H1 (cell line): ENCODE measurements around the gene SCG3. TPM values are rescaled to one million over a fixed set of nuclear protein-coding genes. Genes with fewer than 3 reads are reported as not detected.

Experiments
- EZH2 ChIP-seq: fragments of 200-600 bp; sonication (generic); IDR thresholded peaks from 2 replicates; pipeline ENCODE4 v1.7.1; 2012; ENCODE audit warnings: low read depth, mild to moderate bottlenecking, moderate library complexity, low read length, inconsistent platforms; ENCODE audit not compliant: severe bottlenecking
- KDM5A ChIP-seq: fragments of 200-600 bp; IDR thresholded peaks from 2 replicates; pipeline ENCODE4 v1.7.1; 2012; ENCODE audit warnings: mild to moderate bottlenecking, low read length, inconsistent platforms, mixed read lengths
- NRF1 ChIP-seq: IDR thresholded peaks from 2 replicates; pipeline ENCODE4 v1.6.1; 2011; ENCODE audit warnings: mild to moderate bottlenecking, low read depth, low read length, improper control_type of control experiment
- RFX5 ChIP-seq: IDR thresholded peaks from 2 replicates; pipeline ENCODE4 v1.6.1; 2011; ENCODE audit warnings: low read depth, low read length, improper control_type of control experiment, borderline replicate concordance
- SIN3A ChIP-seq, 2 experiments: IDR thresholded peaks in 1 of 2; conservative IDR thresholded peaks in 1 of 2; 2 replicates each; pipeline ENCODE4 v1.6.1; 2011 to 2012; ENCODE audit warnings: low read length in 2 of 2, improper control_type of control experiment in 1 of 2, low read depth in 1 of 2, mild to moderate bottlenecking in 1 of 2
- SP2 ChIP-seq: IDR thresholded peaks from 2 replicates; pipeline ENCODE4 v1.6.1; 2012; ENCODE audit warnings: mild to moderate bottlenecking, low read length, inconsistent platforms
- TAF1 ChIP-seq: IDR thresholded peaks from 2 replicates; pipeline ENCODE4 v1.6.1; 2011; ENCODE audit warnings: mild to moderate bottlenecking, low read depth, low read length
- TBP ChIP-seq: IDR thresholded peaks from 2 replicates; pipeline ENCODE4 v1.6.1; 2011; ENCODE audit warnings: low read depth, low read length, improper control_type of control experiment
- polyA plus RNA-seq, 7 experiments: library from polyadenylated mRNA; depleted of rRNA in 3 of 7; stranded (reverse) in 5 of 7; unstranded in 2 of 7; fragments of >200 nt in 5 of 7; fragments of 200-250 nt in 2 of 7; gene quantifications; 1 replicate in 5 of 7; 2 replicates in 1 of 7; 4 replicates in 1 of 7; pipeline versions ENCODE4 v1.2.1 to v1.2.3, GENCODE V29; 2011 to 2013; ENCODE audit warnings: missing spikeins in 2 of 7, mixed read lengths in 2 of 7
- total RNA-seq: library from RNA; stranded (reverse); fragmentation: NEBNext Ultra II Directional; extraction: Animal tissue kit (Norgen Biotek cat#: 25700); gene quantifications from 2 replicates; pipeline ENCODE4 v1.2.1, GENCODE V29; 2021
- TF ChIP-seq, protein P1 (sequence below): fragments of 300-600 bp; sonication (generic); IDR thresholded peaks from 2 replicates; pipeline ENCODE4 v1.7.1; 2012; ENCODE audit warnings: low read length, moderate library complexity, mild to moderate bottlenecking, inconsistent platforms; ENCODE audit not compliant: insufficient replicate concordance
- TF ChIP-seq, protein P2 (sequence below): IDR thresholded peaks from 2 replicates; pipeline ENCODE4 v1.6.1; 2012; ENCODE audit warnings: low read length, inconsistent platforms

SCG3 gene
- total and polyA plus RNA-seq, 2 of the 8 experiments (the other 6 are each of a cell fraction or from before 2014, with no cell fraction given): 5.2 to 45.9 TPM

DNA sequence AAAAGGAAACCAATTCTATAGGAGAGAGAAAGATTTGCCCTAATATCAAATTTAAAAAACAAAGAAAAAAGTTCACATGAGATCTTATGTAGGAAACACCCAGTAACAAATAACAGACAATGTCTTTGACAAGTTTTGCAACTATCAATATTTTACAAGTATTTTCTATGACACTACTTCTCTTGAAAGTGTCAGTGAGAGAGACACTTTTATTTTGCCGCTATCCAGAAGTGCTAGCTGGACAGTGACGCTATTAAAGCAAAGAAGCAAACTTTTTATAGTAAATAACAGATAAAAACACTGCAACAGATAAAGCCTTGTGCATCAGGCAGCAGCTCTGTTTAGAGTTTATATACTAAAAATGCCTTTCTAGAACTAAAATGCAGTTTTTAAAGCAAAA lies 42.9 kb downstream of the SCG3 start (continued):
- TF ChIP-seq, protein P1, sequence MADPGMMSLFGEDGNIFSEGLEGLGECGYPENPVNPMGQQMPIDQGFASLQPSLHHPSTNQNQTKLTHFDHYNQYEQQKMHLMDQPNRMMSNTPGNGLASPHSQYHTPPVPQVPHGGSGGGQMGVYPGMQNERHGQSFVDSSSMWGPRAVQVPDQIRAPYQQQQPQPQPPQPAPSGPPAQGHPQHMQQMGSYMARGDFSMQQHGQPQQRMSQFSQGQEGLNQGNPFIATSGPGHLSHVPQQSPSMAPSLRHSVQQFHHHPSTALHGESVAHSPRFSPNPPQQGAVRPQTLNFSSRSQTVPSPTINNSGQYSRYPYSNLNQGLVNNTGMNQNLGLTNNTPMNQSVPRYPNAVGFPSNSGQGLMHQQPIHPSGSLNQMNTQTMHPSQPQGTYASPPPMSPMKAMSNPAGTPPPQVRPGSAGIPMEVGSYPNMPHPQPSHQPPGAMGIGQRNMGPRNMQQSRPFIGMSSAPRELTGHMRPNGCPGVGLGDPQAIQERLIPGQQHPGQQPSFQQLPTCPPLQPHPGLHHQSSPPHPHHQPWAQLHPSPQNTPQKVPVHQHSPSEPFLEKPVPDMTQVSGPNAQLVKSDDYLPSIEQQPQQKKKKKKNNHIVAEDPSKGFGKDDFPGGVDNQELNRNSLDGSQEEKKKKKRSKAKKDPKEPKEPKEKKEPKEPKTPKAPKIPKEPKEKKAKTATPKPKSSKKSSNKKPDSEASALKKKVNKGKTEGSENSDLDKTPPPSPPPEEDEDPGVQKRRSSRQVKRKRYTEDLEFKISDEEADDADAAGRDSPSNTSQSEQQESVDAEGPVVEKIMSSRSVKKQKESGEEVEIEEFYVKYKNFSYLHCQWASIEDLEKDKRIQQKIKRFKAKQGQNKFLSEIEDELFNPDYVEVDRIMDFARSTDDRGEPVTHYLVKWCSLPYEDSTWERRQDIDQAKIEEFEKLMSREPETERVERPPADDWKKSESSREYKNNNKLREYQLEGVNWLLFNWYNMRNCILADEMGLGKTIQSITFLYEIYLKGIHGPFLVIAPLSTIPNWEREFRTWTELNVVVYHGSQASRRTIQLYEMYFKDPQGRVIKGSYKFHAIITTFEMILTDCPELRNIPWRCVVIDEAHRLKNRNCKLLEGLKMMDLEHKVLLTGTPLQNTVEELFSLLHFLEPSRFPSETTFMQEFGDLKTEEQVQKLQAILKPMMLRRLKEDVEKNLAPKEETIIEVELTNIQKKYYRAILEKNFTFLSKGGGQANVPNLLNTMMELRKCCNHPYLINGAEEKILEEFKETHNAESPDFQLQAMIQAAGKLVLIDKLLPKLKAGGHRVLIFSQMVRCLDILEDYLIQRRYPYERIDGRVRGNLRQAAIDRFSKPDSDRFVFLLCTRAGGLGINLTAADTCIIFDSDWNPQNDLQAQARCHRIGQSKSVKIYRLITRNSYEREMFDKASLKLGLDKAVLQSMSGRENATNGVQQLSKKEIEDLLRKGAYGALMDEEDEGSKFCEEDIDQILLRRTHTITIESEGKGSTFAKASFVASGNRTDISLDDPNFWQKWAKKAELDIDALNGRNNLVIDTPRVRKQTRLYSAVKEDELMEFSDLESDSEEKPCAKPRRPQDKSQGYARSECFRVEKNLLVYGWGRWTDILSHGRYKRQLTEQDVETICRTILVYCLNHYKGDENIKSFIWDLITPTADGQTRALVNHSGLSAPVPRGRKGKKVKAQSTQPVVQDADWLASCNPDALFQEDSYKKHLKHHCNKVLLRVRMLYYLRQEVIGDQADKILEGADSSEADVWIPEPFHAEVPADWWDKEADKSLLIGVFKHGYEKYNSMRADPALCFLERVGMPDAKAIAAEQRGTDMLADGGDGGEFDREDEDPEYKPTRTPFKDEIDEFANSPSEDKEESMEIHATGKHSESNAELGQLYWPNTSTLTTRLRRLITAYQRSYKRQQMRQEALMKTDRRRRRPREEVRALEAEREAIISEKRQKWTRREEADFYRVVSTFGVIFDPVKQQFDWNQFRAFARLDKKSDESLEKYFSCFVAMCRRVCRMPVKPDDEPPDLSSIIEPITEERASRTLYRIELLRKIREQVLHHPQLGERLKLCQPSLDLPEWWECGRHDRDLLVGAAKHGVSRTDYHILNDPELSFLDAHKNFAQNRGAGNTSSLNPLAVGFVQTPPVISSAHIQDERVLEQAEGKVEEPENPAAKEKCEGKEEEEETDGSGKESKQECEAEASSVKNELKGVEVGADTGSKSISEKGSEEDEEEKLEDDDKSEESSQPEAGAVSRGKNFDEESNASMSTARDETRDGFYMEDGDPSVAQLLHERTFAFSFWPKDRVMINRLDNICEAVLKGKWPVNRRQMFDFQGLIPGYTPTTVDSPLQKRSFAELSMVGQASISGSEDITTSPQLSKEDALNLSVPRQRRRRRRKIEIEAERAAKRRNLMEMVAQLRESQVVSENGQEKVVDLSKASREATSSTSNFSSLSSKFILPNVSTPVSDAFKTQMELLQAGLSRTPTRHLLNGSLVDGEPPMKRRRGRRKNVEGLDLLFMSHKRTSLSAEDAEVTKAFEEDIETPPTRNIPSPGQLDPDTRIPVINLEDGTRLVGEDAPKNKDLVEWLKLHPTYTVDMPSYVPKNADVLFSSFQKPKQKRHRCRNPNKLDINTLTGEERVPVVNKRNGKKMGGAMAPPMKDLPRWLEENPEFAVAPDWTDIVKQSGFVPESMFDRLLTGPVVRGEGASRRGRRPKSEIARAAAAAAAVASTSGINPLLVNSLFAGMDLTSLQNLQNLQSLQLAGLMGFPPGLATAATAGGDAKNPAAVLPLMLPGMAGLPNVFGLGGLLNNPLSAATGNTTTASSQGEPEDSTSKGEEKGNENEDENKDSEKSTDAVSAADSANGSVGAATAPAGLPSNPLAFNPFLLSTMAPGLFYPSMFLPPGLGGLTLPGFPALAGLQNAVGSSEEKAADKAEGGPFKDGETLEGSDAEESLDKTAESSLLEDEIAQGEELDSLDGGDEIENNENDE: no peak
- no peak for TF ChIP-seq TAF1
- TF ChIP-seq, protein P2, sequence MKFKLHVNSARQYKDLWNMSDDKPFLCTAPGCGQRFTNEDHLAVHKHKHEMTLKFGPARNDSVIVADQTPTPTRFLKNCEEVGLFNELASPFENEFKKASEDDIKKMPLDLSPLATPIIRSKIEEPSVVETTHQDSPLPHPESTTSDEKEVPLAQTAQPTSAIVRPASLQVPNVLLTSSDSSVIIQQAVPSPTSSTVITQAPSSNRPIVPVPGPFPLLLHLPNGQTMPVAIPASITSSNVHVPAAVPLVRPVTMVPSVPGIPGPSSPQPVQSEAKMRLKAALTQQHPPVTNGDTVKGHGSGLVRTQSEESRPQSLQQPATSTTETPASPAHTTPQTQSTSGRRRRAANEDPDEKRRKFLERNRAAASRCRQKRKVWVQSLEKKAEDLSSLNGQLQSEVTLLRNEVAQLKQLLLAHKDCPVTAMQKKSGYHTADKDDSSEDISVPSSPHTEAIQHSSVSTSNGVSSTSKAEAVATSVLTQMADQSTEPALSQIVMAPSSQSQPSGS: no peak
- TF ChIP-seq KDM5A: no peak
- no peak for TF ChIP-seq TBP
- no peak for TF ChIP-seq RFX5
- no peak for TF ChIP-seq NRF1
- TF ChIP-seq EZH2: no peak
- no peak for TF ChIP-seq SP2
- no peak for TF ChIP-seq SIN3A (conservative IDR thresholded peaks at IDR 0.05 in 1 of 2, IDR thresholded peaks at IDR 0.05 in 1 of 2; ENCODE audit: low read depth in 1 of 2, low read length in 2 of 2)
